Endodermal cell (in vitro differentiated cells): ENCODE measurements around the gene CFAP65. TPM values are rescaled to one million over a fixed set of nuclear protein-coding genes. Genes with fewer than 3 reads are reported as not detected.

ENCODE experiments used
- DNase-seq: peaks from one replicate; pipeline ENCODE4 v3.0.0-alpha.2; 2017
- H3K27ac ChIP-seq: 2 replicates; pipeline ENCODE4 v1.5.1; 2013; ENCODE audit warnings: mild to moderate bottlenecking, low read depth, low read length, moderate library complexity
- H3K27me3 ChIP-seq: 2 replicates; pipeline ENCODE4 v1.6.1; 2013; ENCODE audit warnings: mild to moderate bottlenecking, low read length, moderate library complexity; ENCODE audit not compliant: insufficient read depth, control insufficient read depth, poor library complexity, severe bottlenecking
- H3K36me3 ChIP-seq: 2 replicates; pipeline ENCODE4 v1.7.0; 2013; ENCODE audit warnings: mild to moderate bottlenecking, low read length, moderate library complexity; ENCODE audit not compliant: control insufficient read depth, insufficient read depth
- H3K4me1 ChIP-seq: one replicate; pipeline ENCODE4 v1.7.0; 2013; ENCODE audit warnings: low read length; ENCODE audit not compliant: control insufficient read depth, insufficient read depth
- H3K4me3 ChIP-seq: 2 replicates; pipeline ENCODE4 v1.5.1; 2013; ENCODE audit warnings: mild to moderate bottlenecking, low read length, moderate library complexity
- H3K9ac ChIP-seq: 2 replicates; pipeline ENCODE4 v1.6.1; 2013; ENCODE audit warnings: mild to moderate bottlenecking, low read length, moderate library complexity; ENCODE audit not compliant: poor library complexity, severe bottlenecking; ENCODE audit errors: extremely low read depth
- H3K9me3 ChIP-seq: 2 replicates; pipeline ENCODE4 v1.6.1; 2013; ENCODE audit warnings: mild to moderate bottlenecking, low read length, moderate library complexity; ENCODE audit not compliant: control insufficient read depth
- H3K27ac Mint-ChIP-seq: 2 replicates; pipeline ENCODE4 v1.8.0; 2020; ENCODE audit warnings: mixed read lengths
- H3K27me3 Mint-ChIP-seq: 2 replicates; pipeline ENCODE4 v1.8.0; 2021; ENCODE audit warnings: mild to moderate bottlenecking, mixed read lengths; ENCODE audit not compliant: insufficient read depth
- H3K36me3 Mint-ChIP-seq: 2 replicates; pipeline ENCODE4 v1.8.0; 2020; ENCODE audit warnings: low read depth, mixed read lengths
- H3K4me1 Mint-ChIP-seq: 2 replicates; pipeline ENCODE4 v1.8.0; 2020; ENCODE audit warnings: mixed read lengths
- H3K4me3 Mint-ChIP-seq: 2 replicates; pipeline ENCODE4 v1.8.0; 2020; ENCODE audit warnings: mild to moderate bottlenecking, moderate library complexity, mixed read lengths
- H3K9me3 Mint-ChIP-seq: 2 replicates; pipeline ENCODE4 v1.8.0; 2020; ENCODE audit warnings: mild to moderate bottlenecking, mixed read lengths
- WGBS, 2 experiments: methylation state at CpG; one replicate each; pipeline versions ENCODE4 v1.1.5 to v1.1.7; 2013; ENCODE audit warnings: missing lambda C conversion rate in 2 of 2, mixed read lengths in 1 of 2; ENCODE audit not compliant: insufficient coverage in 1 of 2, insufficient read length in 1 of 2; 5-methylcytosine and 5-hydroxymethylcytosine counted together
- total RNA-seq, 2 donors: library from RNA; stranded (reverse); fragmentation: NEBNext Ultra II Directional in 1 of 2; extraction: Animal tissue kit (Norgen Biotek cat#: 25700) in 1 of 2; gene quantifications; 2 replicates in 1 of 2; 3 replicates in 1 of 2; pipeline ENCODE4 v1.2.1, GENCODE V29; 2021
- TF ChIP-seq, protein P1 (sequence below): fragments of 200-600 bp; sonication (generic); conservative IDR thresholded peaks from 2 replicates; pipeline ENCODE4 v1.5.0; 2021; ENCODE audit warnings: antibody characterized with exemption, mild to moderate bottlenecking

CFAP65 gene
- total RNA-seq, 2 donors from 2014 or later: 0.84 to 1.5 TPM

DNA sequence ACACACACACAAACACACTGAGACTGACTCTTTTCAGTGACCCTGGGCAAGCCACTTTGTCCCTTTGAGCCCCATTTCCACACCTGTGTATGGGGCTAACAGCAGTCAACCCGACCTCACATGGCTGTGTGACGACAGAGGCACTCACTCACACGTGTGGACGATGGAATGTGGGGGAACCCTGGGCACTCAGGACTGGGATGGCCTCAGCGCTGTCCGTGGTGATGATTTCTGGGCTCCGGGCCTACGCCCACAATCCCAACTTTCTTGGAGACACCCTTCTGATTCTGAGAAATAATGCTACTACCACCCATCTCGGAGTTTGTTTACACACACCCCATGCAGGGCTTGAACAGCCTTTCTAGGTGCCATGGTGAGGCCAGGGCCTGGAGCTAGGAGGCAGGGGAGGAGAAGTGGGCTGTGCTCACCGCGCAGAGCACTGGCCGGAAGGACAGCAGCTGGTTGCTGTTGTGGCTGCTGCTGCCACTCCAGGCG, 49.6 kb downstream of the CFAP65 start:
- Mint-ChIP-seq H3K27me3 (peaks cover 97% of the 10 kb centered on the region), H3K36me3 (no peaks in the 10 kb centered on the region), H3K4me1 (peaks cover 5% of the 10 kb centered on the region), H3K27ac (no peak overlapping the region), H3K9me3 (no peaks in the 10 kb centered on the region), H3K4me3 (no peak overlapping the region)
- DNase-seq: peak; percentile 70
- Histone ChIP-seq H3K4me3 (no peak overlapping the region), H3K27me3 (peaks cover 93% of the 10 kb centered on the region), H3K9ac (no peak overlapping the region), H3K36me3 (no peaks in the 10 kb centered on the region), H3K4me1 (peaks cover 8% of the 10 kb centered on the region), H3K27ac (no peak overlapping the region), H3K9me3 (no peaks in the 10 kb centered on the region)
- TF ChIP-seq, protein P1, sequence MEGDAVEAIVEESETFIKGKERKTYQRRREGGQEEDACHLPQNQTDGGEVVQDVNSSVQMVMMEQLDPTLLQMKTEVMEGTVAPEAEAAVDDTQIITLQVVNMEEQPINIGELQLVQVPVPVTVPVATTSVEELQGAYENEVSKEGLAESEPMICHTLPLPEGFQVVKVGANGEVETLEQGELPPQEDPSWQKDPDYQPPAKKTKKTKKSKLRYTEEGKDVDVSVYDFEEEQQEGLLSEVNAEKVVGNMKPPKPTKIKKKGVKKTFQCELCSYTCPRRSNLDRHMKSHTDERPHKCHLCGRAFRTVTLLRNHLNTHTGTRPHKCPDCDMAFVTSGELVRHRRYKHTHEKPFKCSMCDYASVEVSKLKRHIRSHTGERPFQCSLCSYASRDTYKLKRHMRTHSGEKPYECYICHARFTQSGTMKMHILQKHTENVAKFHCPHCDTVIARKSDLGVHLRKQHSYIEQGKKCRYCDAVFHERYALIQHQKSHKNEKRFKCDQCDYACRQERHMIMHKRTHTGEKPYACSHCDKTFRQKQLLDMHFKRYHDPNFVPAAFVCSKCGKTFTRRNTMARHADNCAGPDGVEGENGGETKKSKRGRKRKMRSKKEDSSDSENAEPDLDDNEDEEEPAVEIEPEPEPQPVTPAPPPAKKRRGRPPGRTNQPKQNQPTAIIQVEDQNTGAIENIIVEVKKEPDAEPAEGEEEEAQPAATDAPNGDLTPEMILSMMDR: no peak
- WGBS, 2 experiments: 19 to 20% methylated on average over 8 to 13 of the region's 13 CpGs

GRCh38 chr2:218990612-218991011, 50.7 kb downstream of the CFAP65 start:
- no peaks in the 10 kb centered on the region for H3K36me3 Mint-ChIP-seq
- TF ChIP-seq, protein P1: no peak
- peaks cover 3% of the 10 kb centered on the region for H3K4me1 Mint-ChIP-seq
- no peak overlapping the region for H3K27ac Mint-ChIP-seq
- no peaks in the 10 kb centered on the region for H3K9me3 ChIP-seq
- peaks cover 4% of the 10 kb centered on the region for H3K4me1 ChIP-seq
- no peak overlapping the region for H3K9ac ChIP-seq
- peaks cover 100% of the 10 kb centered on the region for H3K27me3 ChIP-seq
- no peaks in the 10 kb centered on the region for H3K9me3 Mint-ChIP-seq
- H3K27ac ChIP-seq: no peak overlapping the region
- no peak overlapping the region for H3K4me3 Mint-ChIP-seq
- no peaks in the 10 kb centered on the region for H3K36me3 ChIP-seq
- no peak for DNase-seq
- 25 to 32% methylated on average over 3 to 6 of the region's 6 CpGs for whole genome bisulfite sequencing, 2 experiments
- H3K27me3 Mint-ChIP-seq: peaks cover 98% of the 10 kb centered on the region
- H3K4me3 ChIP-seq: no peak overlapping the region

DNA sequence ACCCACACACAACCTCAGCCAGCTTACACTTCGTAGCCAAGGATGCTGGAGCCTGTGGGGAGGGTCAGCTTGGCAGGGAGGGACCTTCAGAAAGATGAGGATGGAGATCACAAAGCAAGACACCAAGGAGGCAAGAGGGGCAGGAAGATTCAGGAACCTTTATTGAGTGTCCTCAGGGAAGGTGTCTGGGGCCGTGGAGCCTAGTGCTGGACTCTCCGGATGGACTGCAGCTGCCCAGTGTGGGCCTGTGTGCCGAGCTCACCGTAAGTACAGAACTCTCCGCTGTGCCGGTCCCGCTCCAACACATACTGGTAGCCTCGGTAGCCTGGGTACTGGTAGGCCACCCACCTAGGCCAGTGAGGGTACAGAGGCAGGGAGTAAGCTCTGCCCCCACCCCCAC, 51.3 kb downstream of the CFAP65 start:
- peaks cover 97% of the 10 kb centered on the region for H3K27me3 Mint-ChIP-seq
- Histone ChIP-seq H3K36me3 (no peaks in the 10 kb centered on the region), H3K27ac (no peak overlapping the region), H3K4me3 (no peak overlapping the region), H3K4me1 (peaks cover 4% of the 10 kb centered on the region), H3K9ac (no peak overlapping the region), H3K27me3 (peaks cover 100% of the 10 kb centered on the region), H3K9me3 (no peaks in the 10 kb centered on the region)
- no peak overlapping the region for H3K4me3 Mint-ChIP-seq
- H3K4me1 Mint-ChIP-seq: peaks cover 3% of the 10 kb centered on the region
- no peaks in the 10 kb centered on the region for H3K9me3 Mint-ChIP-seq
- no peaks in the 10 kb centered on the region for H3K36me3 Mint-ChIP-seq
- TF ChIP-seq, protein P1: no peak
- H3K27ac Mint-ChIP-seq: no peak overlapping the region
- 8 to 36% methylated on average over 2 to 9 of the region's 9 CpGs for WGBS, 2 experiments
- DNase-seq: no peak
